ENCODE data around the gene FDXACB1.

FDXACB1 gene

DNA sequence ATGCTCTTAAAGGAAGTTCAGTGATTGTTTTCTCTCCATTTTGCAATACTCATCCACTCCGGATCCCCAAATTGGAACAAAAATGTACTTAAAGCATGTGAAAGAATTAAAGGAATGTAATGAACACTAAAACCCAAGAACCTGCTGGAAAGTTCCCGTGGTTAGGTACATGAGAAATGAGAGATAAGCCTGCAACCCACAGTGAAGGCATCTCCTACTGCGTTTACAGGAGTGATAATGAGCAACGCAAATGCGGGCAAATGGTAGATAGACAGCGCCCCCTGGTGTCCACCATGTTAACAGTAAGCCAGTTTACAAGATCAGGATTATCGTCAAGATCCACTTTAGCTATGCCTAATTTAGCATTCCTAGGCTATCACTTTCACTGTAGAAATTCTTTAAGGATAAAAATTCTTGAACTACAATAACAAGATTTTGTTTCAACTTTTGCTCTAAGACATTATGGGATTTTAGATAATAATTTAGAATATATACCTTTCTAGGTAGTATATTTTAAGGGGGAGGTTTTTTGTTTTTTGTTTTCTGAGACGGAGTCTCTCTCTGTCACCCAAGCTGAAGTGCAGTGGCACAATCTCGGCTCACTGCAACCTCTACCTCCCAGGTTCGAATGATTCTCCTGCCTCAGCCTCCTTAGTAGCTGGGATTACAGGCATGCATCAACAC, 37.5 kb downstream of the FDXACB1 start:
- peak; percentile 70 to 73 for DNase-seq

DNA sequence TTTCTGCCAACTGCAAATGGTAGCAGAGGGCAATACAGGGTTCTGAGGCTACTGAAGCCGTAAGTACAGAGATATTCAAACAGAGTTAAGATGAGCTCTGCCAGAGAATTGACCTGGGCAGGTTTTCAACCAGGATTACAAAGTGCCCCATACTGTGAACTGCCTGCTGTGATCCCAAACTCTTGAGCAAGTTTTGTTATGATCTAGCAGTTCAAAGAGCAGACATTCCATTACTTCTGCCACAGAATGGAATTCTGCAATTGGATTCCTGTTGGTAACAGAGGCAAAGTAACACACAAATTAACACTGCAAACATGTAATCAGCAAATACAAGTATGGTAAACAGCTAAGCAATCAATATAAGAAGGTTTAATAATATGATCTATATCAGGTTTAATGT, 38.8 kb downstream of the FDXACB1 start:
- no peak for DNase-seq

DNA sequence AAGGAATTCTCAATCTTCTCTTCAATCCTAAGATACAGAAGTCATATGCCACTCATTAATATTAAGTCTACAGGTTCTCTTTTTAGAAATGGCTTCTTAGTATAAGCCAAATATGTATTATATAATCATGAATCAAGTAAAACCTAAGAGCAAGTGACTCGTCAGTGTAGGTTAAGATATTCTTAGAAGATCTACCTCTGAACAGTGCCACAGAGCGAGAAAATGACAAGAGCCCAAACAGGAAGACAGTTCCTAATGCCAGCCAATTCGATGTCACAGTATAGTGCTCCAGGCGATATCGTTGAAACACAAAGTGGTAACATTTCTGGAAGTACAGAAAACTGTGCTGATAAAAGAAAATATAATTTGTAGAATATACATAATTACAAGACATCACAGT, 40.9 kb downstream of the FDXACB1 start:
- no peak for DNase-seq

DNA sequence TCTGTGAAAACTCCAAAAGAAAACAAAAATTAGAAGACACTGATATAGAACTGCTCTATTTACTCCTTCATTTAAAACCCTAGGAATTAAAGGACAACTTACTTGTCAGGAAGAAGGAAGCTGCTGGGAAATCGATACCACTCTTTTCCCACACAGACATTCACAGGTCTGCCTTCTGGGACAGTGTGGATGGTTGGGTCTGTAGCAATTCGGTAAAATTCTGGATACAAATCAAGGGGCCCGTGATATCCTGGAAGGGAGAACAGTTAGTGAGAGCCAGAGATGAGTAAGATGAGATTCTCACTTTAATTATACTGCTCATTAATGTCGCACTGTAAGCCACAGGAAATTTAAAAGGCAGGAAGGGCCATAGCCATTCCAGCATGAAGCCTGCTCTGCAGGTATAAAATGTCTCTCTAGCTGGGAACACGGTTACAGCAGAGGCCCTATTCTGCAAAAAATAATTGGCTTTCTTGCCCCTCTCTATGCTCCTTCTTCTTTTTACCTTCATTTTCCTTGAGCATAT, 41.5 kb downstream of the FDXACB1 start:
- no peak for DNase-seq

DNA sequence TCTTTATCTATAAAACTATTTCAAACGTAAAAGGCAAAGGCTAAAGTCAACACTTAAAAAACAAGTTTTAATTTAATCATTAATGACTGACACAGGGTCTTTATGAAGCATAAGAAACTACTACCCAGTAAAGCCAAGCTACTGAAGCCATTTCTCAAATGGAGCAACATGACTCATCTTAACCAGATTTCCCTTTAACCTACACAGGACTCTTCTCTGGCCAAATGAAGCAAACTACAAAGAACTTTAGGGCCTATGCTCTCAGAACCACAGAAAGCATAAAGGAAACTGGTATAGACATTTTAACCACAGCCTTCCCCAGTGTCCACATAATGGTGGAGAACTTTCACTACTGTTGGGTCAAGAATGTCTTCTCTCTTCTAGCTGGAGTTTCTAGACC, 42.2 kb downstream of the FDXACB1 start:
- DNase-seq = no peak

DNA sequence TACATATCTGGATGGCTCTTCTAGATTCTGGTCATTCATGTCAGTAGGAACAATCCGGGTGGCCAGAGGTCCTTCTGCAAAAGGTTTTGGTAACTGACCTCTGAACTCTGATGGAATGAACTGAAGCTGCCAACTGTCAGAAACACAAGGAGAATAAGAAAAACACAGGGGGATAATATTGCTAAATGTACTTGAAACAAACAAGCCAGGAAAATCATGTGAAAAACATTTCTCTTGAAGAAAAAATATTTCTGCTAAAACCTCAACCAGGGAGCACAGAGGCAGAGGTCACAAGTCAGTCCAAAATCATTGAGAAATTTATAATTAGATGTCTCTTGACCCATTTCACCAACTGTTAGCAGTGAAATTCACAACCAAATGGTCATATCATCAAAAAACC, 42.8 kb downstream of the FDXACB1 start:
- DNase-seq = no peak

DNA sequence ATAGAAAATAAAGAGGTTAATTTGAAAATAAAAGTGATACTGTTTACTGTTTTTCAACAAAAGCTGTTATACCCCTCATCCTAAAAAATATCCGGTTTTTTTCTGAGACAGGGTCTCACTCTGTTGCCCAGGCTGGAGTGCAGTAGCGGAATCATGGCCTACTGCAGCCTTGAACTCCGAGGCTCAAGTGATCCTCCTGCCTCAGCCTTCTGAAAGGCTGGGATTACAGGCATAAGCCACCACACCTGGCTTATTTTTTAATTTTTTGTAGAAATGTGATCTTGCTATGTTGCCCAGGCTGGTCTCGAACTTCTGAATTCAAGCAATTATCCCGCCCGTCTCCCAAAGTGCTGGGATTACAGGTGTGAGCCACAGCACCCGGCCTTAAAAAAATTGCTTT, 43.3 kb downstream of the FDXACB1 start:
- no peak for DNase-seq

DNA sequence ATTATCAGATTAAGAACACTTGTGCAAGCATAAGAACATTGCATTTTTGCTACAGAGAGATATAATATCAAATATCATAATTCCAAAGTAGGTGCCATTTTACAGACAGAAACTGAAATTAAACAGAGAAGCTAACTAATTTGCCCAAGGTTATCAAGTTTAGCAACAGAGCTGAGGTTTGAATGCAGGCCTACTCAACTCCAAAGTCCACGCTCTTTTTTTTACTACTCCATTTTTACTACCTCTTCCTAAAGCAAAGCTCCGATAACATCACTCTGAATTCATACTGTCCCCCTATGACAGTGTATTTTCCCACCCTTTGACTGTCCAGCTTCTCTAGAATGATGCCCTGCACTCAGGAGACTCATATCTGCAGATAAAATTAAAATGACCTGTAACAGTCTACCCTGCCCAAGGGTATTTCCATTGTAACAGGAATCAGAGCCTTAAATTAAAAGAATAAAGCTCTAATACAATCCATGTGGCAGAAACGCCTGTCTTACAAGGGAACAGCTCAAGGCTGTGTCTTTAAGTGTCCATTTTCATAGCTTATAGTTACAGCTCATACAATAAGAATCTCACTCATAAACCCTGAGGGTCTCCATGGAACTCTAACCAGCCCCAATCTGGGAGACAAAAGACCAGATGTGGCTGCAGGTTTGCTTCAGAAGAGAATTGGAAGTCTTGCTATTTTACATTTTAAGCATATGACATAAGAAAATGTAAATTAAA, 44.4 kb downstream of the FDXACB1 start:
- no peak for DNase-seq

DNA sequence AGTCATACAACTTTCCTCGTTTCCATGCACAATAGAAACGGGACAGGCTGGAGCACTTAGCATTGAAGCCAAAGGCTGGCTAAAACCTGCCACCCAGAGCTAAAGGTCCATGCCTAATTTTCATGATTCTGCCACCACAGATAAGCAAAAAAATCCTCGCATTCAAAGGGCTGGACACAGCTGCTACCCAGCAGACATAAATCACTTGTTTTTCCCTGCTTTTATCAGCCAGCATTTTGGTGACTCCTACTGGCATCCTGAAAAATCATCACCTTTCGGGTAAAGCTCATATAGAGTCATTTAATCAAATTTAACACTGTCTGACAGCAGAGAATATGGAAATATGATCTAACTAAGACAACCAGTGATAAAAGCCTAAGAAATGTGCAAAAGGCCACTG, 45.4 kb downstream of the FDXACB1 start:
- DNase-seq = no peak

DNA sequence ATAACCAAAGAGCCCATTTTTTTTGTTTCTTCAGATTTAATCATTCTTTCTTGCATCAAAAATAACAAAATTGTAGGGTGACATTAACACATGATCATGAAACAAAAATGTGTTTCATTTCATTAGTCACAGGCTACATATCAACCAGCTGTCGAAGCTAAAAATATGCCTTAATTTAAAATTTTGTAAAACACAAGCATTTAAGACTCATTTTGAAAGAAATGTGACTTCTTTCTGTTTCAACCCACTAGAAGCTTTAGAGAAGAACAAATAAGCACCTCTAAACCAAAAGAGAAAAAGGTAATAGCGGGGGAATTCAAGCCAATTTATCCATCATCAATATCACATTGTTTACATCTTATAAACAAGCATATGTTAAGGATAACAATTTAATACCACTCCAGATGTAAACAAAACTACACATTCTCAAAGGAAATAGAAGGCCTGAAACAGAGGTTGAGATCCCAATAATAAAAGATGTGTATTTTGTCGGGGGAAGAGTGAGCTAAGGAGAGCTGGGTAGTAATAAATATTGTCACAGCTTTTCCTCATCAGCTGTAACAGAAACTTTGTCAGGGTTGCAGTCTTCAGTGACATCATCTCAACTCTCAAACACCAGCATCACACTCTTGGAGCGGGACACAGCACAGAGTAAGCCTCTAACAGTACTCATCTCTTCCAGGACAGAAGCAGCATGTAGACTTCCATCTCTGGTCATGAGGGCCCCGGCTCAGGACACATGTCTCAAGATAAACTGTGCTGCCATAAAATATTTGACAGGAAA, 49.6 kb downstream of the FDXACB1 start:
- DNase-seq = no peak

DNA sequence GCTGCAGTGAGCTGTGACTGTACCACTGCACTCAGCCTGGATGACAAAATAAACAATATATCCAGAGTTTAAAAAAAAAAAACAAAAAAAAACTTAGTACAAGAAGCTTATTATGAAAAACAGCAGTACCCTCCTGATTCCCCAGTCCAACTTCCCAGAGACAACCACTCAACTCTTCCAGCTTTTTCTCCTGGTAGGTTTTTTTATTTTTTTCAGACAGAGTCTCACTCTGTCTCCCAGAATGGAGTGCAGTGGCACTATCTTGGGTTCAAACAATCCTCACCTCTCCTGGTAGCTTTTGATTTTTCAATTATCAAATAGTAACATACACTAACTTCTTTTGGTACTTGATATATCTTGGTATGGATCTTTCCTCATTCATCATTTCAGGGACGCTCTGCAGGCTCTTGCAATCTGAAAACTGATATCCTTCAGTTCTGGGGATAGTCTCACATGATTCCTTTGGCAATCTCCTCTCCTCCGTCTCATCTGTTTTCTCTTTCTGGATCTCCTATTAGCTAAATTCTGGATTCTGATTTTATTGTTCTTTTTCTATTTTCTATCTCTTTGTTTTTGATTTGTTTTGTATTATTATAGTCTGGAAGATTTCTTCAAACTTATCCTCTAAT, 52.5 kb downstream of the FDXACB1 start:
- DNase-seq = no peak
